Sigmoid colon (tissue), 7 donors: ENCODE data around the gene SLC25A38. TPM values are rescaled to one million over a fixed set of nuclear protein-coding genes. Genes with fewer than 3 reads are reported as not detected.

Experiments used
- DNase-seq: peaks from one replicate; pipeline ENCODE4 v3.0.0-alpha.2; 2019
- H3K27ac ChIP-seq, 4 donors: fragments of 200-600 bp; sonication (generic); one replicate each; pipeline ENCODE4 v1.5.1; 2016 to 2019; ENCODE audit warnings: mild to moderate bottlenecking in 1 of 4
- H3K27me3 ChIP-seq, 3 donors: fragments of 200-600 bp; sonication (generic); one replicate each; pipeline ENCODE4 v1.5.1; 2019; ENCODE audit warnings: mild to moderate bottlenecking in 1 of 3
- H3K36me3 ChIP-seq, 4 donors: fragments of 200-600 bp; sonication (generic); one replicate each; pipeline ENCODE4 v1.5.1; 2016 to 2019
- H3K4me1 ChIP-seq, 4 donors: fragments of 200-600 bp; sonication (generic); one replicate each; pipeline ENCODE4 v1.5.1; 2017 to 2019
- H3K4me3 ChIP-seq, 4 donors: fragments of 200-600 bp; sonication (generic); one replicate each; pipeline ENCODE4 v1.5.1; 2017 to 2019; ENCODE audit warnings: mild to moderate bottlenecking in 2 of 4, moderate library complexity in 1 of 4
- H3K9me3 ChIP-seq, 4 donors: fragments of 200-600 bp in 3 of 4; sonication (generic) in 3 of 4; one replicate each; pipeline versions ENCODE4 v1.5.1 to v1.6.1; 2013 to 2019
- EP300 ChIP-seq, 4 donors: sonication (generic); formaldehyde crosslinking; IDR thresholded peaks; one replicate each; pipeline ENCODE4 v1.6.1; 2017; ENCODE audit warnings: antibody characterized with exemption in 4 of 4
- POLR2A ChIP-seq, 2 donors: fragments of 450-650 bp; IDR thresholded peaks; one replicate each; pipeline ENCODE4 v1.6.1; 2016; ENCODE audit warnings: antibody characterized with exemption in 2 of 2, mild to moderate bottlenecking in 2 of 2, moderate library complexity in 2 of 2
- POLR2AphosphoS5 ChIP-seq, 4 donors: sonication (generic); formaldehyde crosslinking; IDR thresholded peaks; one replicate each; pipeline ENCODE4 v1.6.1; 2017; ENCODE audit warnings: antibody characterized with exemption in 4 of 4
- WGBS, 2 donors: extraction: QIAGEN DNeasy Blood & Tissue Kit; methylation state at CpG; one replicate each; pipeline ENCODE4 v1.1.7; 2013; 5-methylcytosine and 5-hydroxymethylcytosine counted together
- intact Hi-C: fragments of 100-400 bp; cut with DNase I; formaldehyde crosslinking; loops from one replicate; pipeline ENCODE4 v1.15.1; 2023
- polyA plus RNA-seq, 3 donors: library from polyadenylated mRNA; stranded (reverse); fragments of 200-250 nt; gene quantifications; one replicate each; pipeline ENCODE4 v1.2.3, GENCODE V29; 2013
- total RNA-seq, 4 donors: library from RNA; depleted of rRNA; stranded (reverse); fragments of >200 nt; gene quantifications; one replicate each; pipeline ENCODE4 v1.1.0, GENCODE V29; 2016
- TF ChIP-seq, protein P1 (sequence below), 4 experiments: fragments of 450-650 bp in 3 of 4; fragments of 200-600 bp in 1 of 4; IDR thresholded peaks; one replicate each; pipeline ENCODE4 v1.5.1; 2016 to 2019; ENCODE audit warnings: antibody characterized with exemption in 4 of 4, mild to moderate bottlenecking in 3 of 4, moderate library complexity in 2 of 4
- donor health status: healthy with polysubstance abuse.
- donor health status: Bipolar disorder and iron deficiency.
- donor health status: healthy.

Gene SLC25A38
- total and polyA plus RNA-seq, 7 donors, result 25.8 to 39.0 (median 32.6) TPM

DNA sequence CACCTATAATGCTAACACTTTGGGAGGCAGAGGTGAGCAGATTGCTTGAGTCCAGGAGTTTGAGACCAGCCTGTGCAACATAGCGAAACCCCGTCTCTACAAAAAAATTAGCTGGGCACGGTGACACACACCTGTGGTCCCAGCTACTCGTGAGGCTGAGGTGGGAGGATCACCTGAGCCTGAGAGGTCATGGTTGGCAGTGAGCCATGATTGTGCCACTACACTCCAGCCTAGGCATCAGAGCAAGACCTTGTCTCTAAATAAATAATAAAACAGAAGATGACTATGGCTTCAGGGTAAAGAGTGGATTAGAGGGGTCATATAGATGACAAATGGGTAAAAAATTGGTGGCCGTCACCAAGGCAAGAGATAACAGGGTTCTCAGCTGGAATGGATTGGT, 3.1 kb downstream of the SLC25A38 start:
- Histone ChIP-seq H3K4me3 (no peak overlapping the region), H3K27ac (no peak overlapping the region), H3K36me3 (peaks cover 0 to 22% (median 11%) of the 10 kb centered on the region in 4 donors), H3K4me1 (peaks cover 0 to 24% (median 21%) of the 10 kb centered on the region in 4 donors), H3K9me3 (no peaks in the 10 kb centered on the region), H3K27me3 (no peaks in the 10 kb centered on the region)
- TF ChIP-seq POLR2AphosphoS5 (IDR thresholded peaks at IDR 0.05), result no peak
- TF ChIP-seq POLR2A (IDR thresholded peaks at IDR 0.05), result no peak
- no peak for TF ChIP-seq EP300 (IDR thresholded peaks at IDR 0.05)
- TF ChIP-seq, protein P1, sequence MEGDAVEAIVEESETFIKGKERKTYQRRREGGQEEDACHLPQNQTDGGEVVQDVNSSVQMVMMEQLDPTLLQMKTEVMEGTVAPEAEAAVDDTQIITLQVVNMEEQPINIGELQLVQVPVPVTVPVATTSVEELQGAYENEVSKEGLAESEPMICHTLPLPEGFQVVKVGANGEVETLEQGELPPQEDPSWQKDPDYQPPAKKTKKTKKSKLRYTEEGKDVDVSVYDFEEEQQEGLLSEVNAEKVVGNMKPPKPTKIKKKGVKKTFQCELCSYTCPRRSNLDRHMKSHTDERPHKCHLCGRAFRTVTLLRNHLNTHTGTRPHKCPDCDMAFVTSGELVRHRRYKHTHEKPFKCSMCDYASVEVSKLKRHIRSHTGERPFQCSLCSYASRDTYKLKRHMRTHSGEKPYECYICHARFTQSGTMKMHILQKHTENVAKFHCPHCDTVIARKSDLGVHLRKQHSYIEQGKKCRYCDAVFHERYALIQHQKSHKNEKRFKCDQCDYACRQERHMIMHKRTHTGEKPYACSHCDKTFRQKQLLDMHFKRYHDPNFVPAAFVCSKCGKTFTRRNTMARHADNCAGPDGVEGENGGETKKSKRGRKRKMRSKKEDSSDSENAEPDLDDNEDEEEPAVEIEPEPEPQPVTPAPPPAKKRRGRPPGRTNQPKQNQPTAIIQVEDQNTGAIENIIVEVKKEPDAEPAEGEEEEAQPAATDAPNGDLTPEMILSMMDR (IDR thresholded peaks at IDR 0.05), result no peak
- WGBS, 2 donors, result 73 to 74% methylated on average over 5 of the region's 5 CpGs
- intact Hi-C loops, result loop anchor here (10.0 kb wide), 2 partner anchors 1068 to 1602 kb away; partner anchors contain the start of gene RPL14
- DNase-seq, result no peak

DNA sequence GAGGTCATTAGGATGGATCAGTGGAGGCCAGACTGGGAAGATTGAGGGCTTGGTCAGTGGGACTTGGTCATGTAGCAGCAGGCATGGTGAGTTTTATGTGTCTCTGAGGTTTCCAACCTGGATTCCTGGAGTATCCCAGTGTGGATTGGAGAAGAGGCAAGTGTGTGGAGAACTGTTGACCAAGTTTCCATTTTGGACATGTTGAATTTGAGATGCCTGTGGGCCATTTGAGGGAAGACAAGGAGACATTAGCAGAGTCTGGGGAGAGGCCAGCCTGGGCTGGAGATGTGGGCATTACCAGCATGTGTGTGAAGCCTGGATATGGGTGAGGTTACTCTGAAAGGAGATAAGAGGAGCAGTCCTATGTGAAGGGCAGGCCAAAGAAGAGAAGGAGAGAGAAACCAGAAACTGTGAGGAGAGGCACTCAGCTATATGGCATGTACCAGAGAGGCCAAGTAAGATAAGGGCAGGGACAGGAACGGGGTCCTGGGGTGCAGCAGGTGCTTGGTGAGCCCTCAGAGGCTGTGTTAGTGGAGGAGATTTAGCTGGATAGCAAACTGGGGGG, 4.3 kb downstream of the SLC25A38 start:
- Histone ChIP-seq H3K27ac (no peak overlapping the region), H3K27me3 (no peaks in the 10 kb centered on the region), H3K4me3 (no peak overlapping the region), H3K36me3 (peaks cover 3 to 34% (median 22%) of the 10 kb centered on the region in 4 donors), H3K4me1 (peaks cover 0 to 23% (median 20%) of the 10 kb centered on the region in 4 donors), H3K9me3 (no peaks in the 10 kb centered on the region)
- TF ChIP-seq, protein P1 (IDR thresholded peaks at IDR 0.05), result no peak
- no peak for TF ChIP-seq EP300 (IDR thresholded peaks at IDR 0.05)
- no peak for TF ChIP-seq POLR2AphosphoS5 (IDR thresholded peaks at IDR 0.05)
- no peak for TF ChIP-seq POLR2A (IDR thresholded peaks at IDR 0.05)
- WGBS, 2 donors, result 52 to 87% methylated on average over 1 of the region's 1 CpG
- no peak for DNase-seq
- intact Hi-C loops, result loop anchor here (10.0 kb wide), 2 partner anchors 1067 to 1603 kb away; partner anchors contain the start of gene RPL14

DNA sequence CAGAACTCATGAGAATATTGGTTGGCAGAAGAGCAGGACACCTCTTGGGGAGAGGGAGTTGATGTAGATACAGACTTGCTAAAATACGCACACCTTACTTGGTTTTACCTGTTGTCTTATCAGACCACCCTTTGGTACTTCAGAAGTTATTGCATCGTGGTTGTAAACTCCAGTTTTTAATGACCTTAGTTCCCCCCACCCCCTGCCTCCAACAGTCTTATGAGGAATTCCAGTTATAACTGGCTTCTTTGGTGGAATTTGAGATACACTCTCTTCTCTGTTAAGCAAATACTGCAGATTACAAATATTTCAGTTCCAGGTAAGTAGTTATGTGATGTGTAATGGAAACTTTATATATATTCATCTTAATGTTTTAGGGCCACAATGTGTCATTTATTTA, 5.0 kb downstream of the SLC25A38 start:
- DNase-seq, result no peak
- TF ChIP-seq EP300 (IDR thresholded peaks at IDR 0.05) (no peak), POLR2AphosphoS5 (IDR thresholded peaks at IDR 0.05) (no peak), POLR2A (IDR thresholded peaks at IDR 0.05) (no peak)
- TF ChIP-seq, protein P1 (IDR thresholded peaks at IDR 0.05), result no peak
- Histone ChIP-seq H3K4me3 (no peak overlapping the region), H3K27me3 (no peaks in the 10 kb centered on the region), H3K4me1 (peaks cover 0 to 17% (median 15%) of the 10 kb centered on the region in 4 donors), H3K36me3 (peaks cover 8 to 40% (median 28%) of the 10 kb centered on the region in 4 donors), H3K27ac (no peak overlapping the region), H3K9me3 (no peaks in the 10 kb centered on the region)
- intact Hi-C loops, result loop anchor here (10.0 kb wide), 2 partner anchors 1067 to 1603 kb away; partner anchors contain the start of gene RPL14
- 43 to 73% methylated on average over 2 of the region's 2 CpGs for WGBS, 2 donors

DNA sequence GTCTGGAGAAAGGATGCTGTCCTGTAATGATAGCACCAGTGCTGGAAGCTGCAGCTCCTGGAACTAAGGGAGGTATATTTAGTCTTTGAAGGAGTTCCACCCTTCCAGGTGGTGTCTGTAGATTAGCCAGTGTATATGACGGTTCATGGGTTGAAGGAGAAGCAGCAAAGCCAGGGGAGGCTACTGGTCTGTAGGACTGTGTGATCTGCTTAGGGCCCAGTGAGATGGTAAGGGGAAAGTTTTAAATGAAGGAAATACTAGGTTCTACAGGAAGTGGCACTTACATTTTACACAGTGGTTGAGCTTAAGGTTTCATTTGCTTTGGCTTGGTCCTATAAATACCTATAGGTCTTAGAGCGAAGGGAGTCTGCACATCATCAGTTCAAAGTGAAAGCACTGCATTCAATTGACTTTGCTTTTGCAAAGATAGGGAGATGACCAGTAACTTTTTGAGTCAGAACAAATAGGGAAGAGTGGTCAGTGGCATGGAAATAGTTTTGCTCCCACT, 5.6 kb downstream of the SLC25A38 start:
- Histone ChIP-seq H3K27me3 (no peaks in the 10 kb centered on the region), H3K4me1 (peaks cover 0 to 17% (median 15%) of the 10 kb centered on the region in 4 donors), H3K36me3 (peaks cover 14 to 47% (median 34%) of the 10 kb centered on the region in 4 donors), H3K27ac (no peak overlapping the region), H3K9me3 (no peaks in the 10 kb centered on the region), H3K4me3 (no peak overlapping the region)
- WGBS, 2 donors, result 56 to 71% methylated on average over 2 of the region's 2 CpGs
- DNase-seq, result no peak
- intact Hi-C loops, result loop anchor here (10.0 kb wide), 2 partner anchors 1066 to 1604 kb away; partner anchors contain the start of gene RPL14
- no peak for TF ChIP-seq EP300 (IDR thresholded peaks at IDR 0.05)
- TF ChIP-seq, protein P1 (IDR thresholded peaks at IDR 0.05), result no peak
- no peak for TF ChIP-seq POLR2A (IDR thresholded peaks at IDR 0.05)
- no peak for TF ChIP-seq POLR2AphosphoS5 (IDR thresholded peaks at IDR 0.05)
